PC-9 (cell line): ENCODE results near the gene TMEM30A. TPM values are rescaled to one million over a fixed set of nuclear protein-coding genes. Genes with fewer than 3 reads are reported as not detected.
A peak's percentile ranks its signal among the peaks of the same experiment; 100 is the strongest.

Experiments
- BruUV-seq: library from RNA; stranded (reverse); fragments of 400-500 nt; replicated peaks from 2 replicates; lab custom pipeline; 2021; lab: Mats Ljungman, UMichigan
- CTCF ChIA-PET: fragments of 300-600 bp; sonication (Branson Sonifier 250); formaldehyde crosslinking; loops from one replicate; lab custom pipeline; 2022; ENCODE audit warnings: antibody characterized with exemption; lab: Charles Lee
- POLR2A ChIA-PET: fragments of 300-600 bp; sonication (Branson Sonifier 250); formaldehyde crosslinking; loops from one replicate; lab custom pipeline; 2022; ENCODE audit warnings: antibody characterized with exemption; ENCODE audit not compliant: unreplicated experiment; lab: Charles Lee
- DNase-seq, 2 experiments: peaks; one replicate each; pipeline versions ENCODE4 v3.0.0 to v3.0.0-alpha.2; 2015 to 2022; ENCODE audit warnings: mixed read lengths in 1 of 2
- H2AFZ ChIP-seq: fragments of 200-600 bp; sonication (generic); 2 replicates; pipeline ENCODE4 v1.8.1; 2017; ENCODE audit warnings: antibody characterized with exemption
- H3F3A ChIP-seq: fragments of 200-600 bp; sonication (generic); 2 replicates; pipeline ENCODE4 v1.8.1; 2017; ENCODE audit warnings: antibody characterized with exemption, mild to moderate bottlenecking, low read depth; ENCODE audit not compliant: insufficient read depth
- H3K27ac ChIP-seq: fragments of 200-600 bp; sonication (generic); 2 replicates; pipeline ENCODE4 v1.6.1; 2016; ENCODE audit warnings: mixed run types
- H3K27me3 ChIP-seq: fragments of 200-600 bp; sonication (generic); 2 replicates; pipeline ENCODE4 v1.6.1; 2016; ENCODE audit warnings: low read depth, mixed run types; ENCODE audit not compliant: insufficient read depth
- H3K36me3 ChIP-seq: fragments of 200-600 bp; sonication (generic); 2 replicates; pipeline ENCODE4 v1.6.1; 2016; ENCODE audit warnings: low read depth, mixed run types
- H3K4me1 ChIP-seq: fragments of 200-600 bp; sonication (generic); replicated peaks from 2 replicates; pipeline ENCODE4 v1.6.1; 2016; ENCODE audit warnings: mixed run types; ENCODE audit not compliant: insufficient read depth
- H3K4me2 ChIP-seq: fragments of 200-600 bp; sonication (generic); 2 replicates; pipeline ENCODE4 v1.6.1; 2017; ENCODE audit warnings: mixed run types
- H3K4me3 ChIP-seq: fragments of 200-600 bp; sonication (generic); 2 replicates; pipeline ENCODE4 v1.6.1; 2016; ENCODE audit warnings: mixed run types
- H3K79me2 ChIP-seq: fragments of 200-600 bp; sonication (generic); 2 replicates; pipeline ENCODE4 v1.6.1; 2017; ENCODE audit warnings: low read depth, mixed run types
- H3K9me2 ChIP-seq: fragments of 200-600 bp; sonication (generic); 2 replicates; pipeline ENCODE4 v1.8.1; 2017; ENCODE audit warnings: mild to moderate bottlenecking; ENCODE audit not compliant: insufficient read depth
- H3K9me3 ChIP-seq: fragments of 200-600 bp; sonication (generic); 2 replicates; pipeline ENCODE4 v1.8.1; 2016; ENCODE audit warnings: low read depth; ENCODE audit not compliant: insufficient read depth
- H4K20me1 ChIP-seq: fragments of 200-600 bp; sonication (generic); 2 replicates; pipeline ENCODE4 v1.8.1; 2017; ENCODE audit not compliant: insufficient read depth
- EZH2 ChIP-seq: fragments of 200-600 bp; sonication (generic); IDR thresholded peaks from 2 replicates; pipeline ENCODE4 v1.8.0; 2017; ENCODE audit warnings: antibody characterized with exemption, low read depth
- intact Hi-C: fragments of 100-400 bp; cut with micrococcal nuclease; formaldehyde crosslinking; loops from one replicate; pipeline ENCODE4 v1.10.0; 2022; ENCODE audit not compliant: unreplicated experiment
- total RNA-seq: library from RNA; stranded (reverse); gene quantifications from 2 replicates; pipeline ENCODE4 v1.2.3, GENCODE V29; 2021
- TF ChIP-seq, protein P1 (sequence below): fragments of 200-600 bp; sonication (generic); conservative IDR thresholded peaks from 2 replicates; pipeline ENCODE4 v1.6.1; 2017; ENCODE audit warnings: mixed run types, antibody characterized with exemption, mild to moderate bottlenecking, moderate library complexity

TMEM30A gene
- total RNA-seq, 1 experiment from 2014 or later, result 122 TPM

DNA sequence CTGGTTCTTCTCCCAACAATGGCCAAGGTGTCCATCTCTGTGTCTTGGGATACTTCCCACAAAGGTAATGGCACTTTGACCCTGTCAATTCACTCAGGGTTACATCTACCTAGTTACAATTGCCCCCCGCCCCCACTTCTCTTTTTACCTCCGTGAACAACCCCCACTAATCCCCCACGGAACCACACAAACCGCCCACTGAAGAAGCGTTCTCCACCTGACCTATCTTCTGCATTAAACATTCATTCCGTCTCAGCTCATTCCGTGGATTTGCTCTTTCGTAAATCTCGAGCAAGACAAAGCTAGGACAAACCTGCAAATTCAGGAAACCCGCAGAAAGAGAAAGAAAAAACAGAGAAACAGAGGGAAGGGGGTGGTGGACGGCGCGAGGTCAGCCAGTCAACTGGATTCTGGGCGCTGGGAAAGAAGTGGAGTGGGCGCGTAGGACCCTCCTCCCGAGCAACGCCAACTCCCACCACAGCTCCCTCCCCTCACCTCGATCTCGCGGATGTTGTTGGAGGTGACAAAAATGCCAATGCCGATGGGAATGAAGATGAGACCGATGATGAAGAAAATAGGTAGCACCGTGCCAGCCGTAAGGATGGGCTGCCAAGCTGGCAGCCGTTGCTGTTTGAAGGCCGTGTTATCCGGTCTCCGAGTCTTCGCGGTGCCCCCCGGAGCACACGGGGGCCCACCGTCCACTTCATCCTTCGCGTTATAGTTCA, 523 bp downstream of the TMEM30A start:
- H3F3A ChIP-seq, result peaks cover 12% of the 10 kb centered on the region
- ChIA-PET POLR2A (interaction anchor here (0.5 to 1.1 kb wide), 2 partner anchors 9 to 240 kb away, joined by 3 to 8 read pairs; no protein-coding TSS in a partner anchor), CTCF (no interaction called here)
- no peaks in the 10 kb centered on the region for H3K27me3 ChIP-seq
- H3K36me3 ChIP-seq, result no peaks in the 10 kb centered on the region
- no peaks in the 10 kb centered on the region for H3K9me2 ChIP-seq
- TF ChIP-seq, protein P1, sequence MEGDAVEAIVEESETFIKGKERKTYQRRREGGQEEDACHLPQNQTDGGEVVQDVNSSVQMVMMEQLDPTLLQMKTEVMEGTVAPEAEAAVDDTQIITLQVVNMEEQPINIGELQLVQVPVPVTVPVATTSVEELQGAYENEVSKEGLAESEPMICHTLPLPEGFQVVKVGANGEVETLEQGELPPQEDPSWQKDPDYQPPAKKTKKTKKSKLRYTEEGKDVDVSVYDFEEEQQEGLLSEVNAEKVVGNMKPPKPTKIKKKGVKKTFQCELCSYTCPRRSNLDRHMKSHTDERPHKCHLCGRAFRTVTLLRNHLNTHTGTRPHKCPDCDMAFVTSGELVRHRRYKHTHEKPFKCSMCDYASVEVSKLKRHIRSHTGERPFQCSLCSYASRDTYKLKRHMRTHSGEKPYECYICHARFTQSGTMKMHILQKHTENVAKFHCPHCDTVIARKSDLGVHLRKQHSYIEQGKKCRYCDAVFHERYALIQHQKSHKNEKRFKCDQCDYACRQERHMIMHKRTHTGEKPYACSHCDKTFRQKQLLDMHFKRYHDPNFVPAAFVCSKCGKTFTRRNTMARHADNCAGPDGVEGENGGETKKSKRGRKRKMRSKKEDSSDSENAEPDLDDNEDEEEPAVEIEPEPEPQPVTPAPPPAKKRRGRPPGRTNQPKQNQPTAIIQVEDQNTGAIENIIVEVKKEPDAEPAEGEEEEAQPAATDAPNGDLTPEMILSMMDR, result 0 out of 2 replicates have a peak, but pooled peaks have one; percentile 8
- no peak for TF ChIP-seq EZH2
- BruUV-seq, result TSS peak; percentile 50
- H3K79me2 ChIP-seq, result peaks cover 69% of the 10 kb centered on the region
- H3K4me2 ChIP-seq, result peak overlapping the region; percentile 91
- peak overlapping the region; percentile 90 for H2AFZ ChIP-seq
- H3K27ac ChIP-seq, result peak overlapping the region; percentile 85
- peaks cover 54% of the 10 kb centered on the region for H3K4me1 ChIP-seq
- peak; percentile 24 to 38 for DNase-seq
- intact Hi-C loops, result loop anchor here (1.0 to 10.0 kb wide), 4 partner anchors 15 to 468 kb away; partner anchors contain the start of genes COX7A2 and SENP6
- peaks cover 5% of the 10 kb centered on the region; the same call in 1 of the 2 replicates for H4K20me1 ChIP-seq
- peak overlapping the region; percentile 95 for H3K4me3 ChIP-seq
- no peaks in the 10 kb centered on the region for H3K9me3 ChIP-seq

DNA sequence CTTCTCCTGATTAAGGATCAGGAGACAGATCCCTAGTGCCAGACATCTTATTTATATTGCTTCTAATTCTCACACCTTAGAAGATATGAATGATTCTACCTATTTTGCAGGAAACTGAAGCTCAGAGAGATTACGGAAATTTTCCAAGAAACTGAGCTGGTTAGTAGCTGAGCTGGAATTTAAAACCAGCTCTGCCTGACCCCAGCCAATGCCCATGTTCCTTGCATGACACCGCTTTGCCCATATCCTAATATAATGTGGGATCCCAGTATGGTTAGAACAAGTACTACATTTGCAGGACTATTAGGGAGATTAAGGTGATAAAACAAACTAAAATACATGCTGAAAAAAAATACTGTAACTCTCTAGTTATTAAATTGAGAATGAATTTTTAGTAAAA, 1.9 kb downstream of the TMEM30A start:
- Histone ChIP-seq H3K79me2 (peaks cover 81% of the 10 kb centered on the region), H3K4me2 (peak overlapping the region; percentile 91), H3K9me2 (no peaks in the 10 kb centered on the region), H3K9me3 (no peaks in the 10 kb centered on the region), H4K20me1 (peaks cover 5% of the 10 kb centered on the region; the same call in 1 of the 2 replicates), H3K4me3 (peak overlapping the region; percentile 95; the same call in 1 of the 2 replicates), H3K4me1 (peaks cover 43% of the 10 kb centered on the region), H3K27ac (no peak overlapping the region), H3F3A (peaks cover 12% of the 10 kb centered on the region), H3K36me3 (no peaks in the 10 kb centered on the region), H2AFZ (no peak overlapping the region), H3K27me3 (no peaks in the 10 kb centered on the region)
- CTCF ChIA-PET, result interaction anchor here (0.6 kb wide), 1 partner anchor 71 kb away, joined by 3 read pairs; no protein-coding TSS in a partner anchor
- POLR2A ChIA-PET, result no interaction called here
- no peak for DNase-seq
- TF ChIP-seq EZH2, result no peak
- TF ChIP-seq, protein P1, result no peak
- intact Hi-C loops, result loop anchor here (5.0 to 10.0 kb wide), 2 partner anchors 322 to 470 kb away; partner anchors contain the start of gene SENP6
- no TSS peak for BruUV-seq

DNA sequence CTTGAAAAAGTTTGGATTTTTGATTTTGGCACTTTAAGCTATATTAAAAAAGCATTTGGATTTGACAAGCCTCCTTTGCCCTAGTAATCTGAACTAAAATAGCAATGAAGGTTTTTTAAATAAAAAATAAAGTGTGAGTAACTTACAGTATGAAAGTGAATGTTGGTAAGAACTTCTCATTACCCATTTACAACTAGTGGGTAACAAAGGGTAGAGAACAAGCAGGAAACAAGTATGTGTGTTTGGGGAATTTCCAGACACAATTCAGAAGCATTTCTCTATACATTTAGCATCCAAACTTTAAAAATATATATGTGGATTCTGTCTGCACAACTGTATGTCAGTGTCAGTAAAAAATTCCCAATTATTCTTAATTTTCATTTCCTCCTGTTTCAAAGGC, 2.9 kb downstream of the TMEM30A start:
- no peak overlapping the region for H2AFZ ChIP-seq
- H3K79me2 ChIP-seq, result peaks cover 82% of the 10 kb centered on the region
- H4K20me1 ChIP-seq, result peaks cover 5% of the 10 kb centered on the region; the same call in 1 of the 2 replicates
- H3F3A ChIP-seq, result peaks cover 12% of the 10 kb centered on the region
- intact Hi-C loops, result loop anchor here (5.0 to 10.0 kb wide), 2 partner anchors 323 to 471 kb away; partner anchors contain the start of gene SENP6
- CTCF ChIA-PET, result no interaction called here
- H3K27ac ChIP-seq, result 0 out of 2 replicates have a peak overlapping the region, but pooled peaks have one; percentile 13
- POLR2A ChIA-PET, result no interaction called here
- H3K4me1 ChIP-seq, result peaks cover 33% of the 10 kb centered on the region
- H3K9me2 ChIP-seq, result no peaks in the 10 kb centered on the region
- no peak for TF ChIP-seq EZH2
- TF ChIP-seq, protein P1, result no peak
- DNase-seq, result no peak
- peak overlapping the region; percentile 91; the same call in 1 of the 2 replicates for H3K4me2 ChIP-seq
- BruUV-seq, result no TSS peak
- no peaks in the 10 kb centered on the region for H3K27me3 ChIP-seq
- no peaks in the 10 kb centered on the region for H3K36me3 ChIP-seq
- H3K9me3 ChIP-seq, result no peaks in the 10 kb centered on the region
- H3K4me3 ChIP-seq, result peak overlapping the region; percentile 32; the same call in 1 of the 2 replicates
